GM19035 (cell line): ENCODE data around the gene CRYZL1.
"Not testable (repeated sequence)": the region's sequence is repeated elsewhere in the genome, so short reads cannot be mapped to it uniquely, and the experiment has no call there.

Experiments used
- ATAC-seq: cut with Tn5 transposase; IDR thresholded peaks from one replicate; pipeline ENCODE4 v1.9.1; 2021; ENCODE audit not compliant: unreplicated experiment

CRYZL1 gene

GRCh38 chr21:33641352-33642026, at the start of gene CRYZL1:
Gene CRYZL1, minus strand, starts transcription at chr21:33641741. Its CDS starts 10,190 bp downstream, at chr21:33631551.
- ATAC-seq = peak; percentile 82

- ATAC-seq = no peak
Measured at GRCh38 chr21:33690874-33691273, 49.3 kb upstream of the CRYZL1 start.

- ATAC-seq = no peak
Measured at GRCh38 chr21:33688353-33688752, 46.8 kb upstream of the CRYZL1 start.

- ATAC-seq = no peak
Measured at GRCh38 chr21:33687634-33688033, 46.1 kb upstream of the CRYZL1 start.

GRCh38 chr21:33686386-33686785, 44.8 kb upstream of the CRYZL1 start:
- ATAC-seq = no peak

GRCh38 chr21:33685613-33686197, 44.2 kb upstream of the CRYZL1 start:
- no peak for ATAC-seq

- no peak for ATAC-seq
Measured at GRCh38 chr21:33684923-33685560, 43.5 kb upstream of the CRYZL1 start.

- no peak for ATAC-seq
Measured at GRCh38 chr21:33684068-33684467, 42.5 kb upstream of the CRYZL1 start.

GRCh38 chr21:33682992-33683627, 41.6 kb upstream of the CRYZL1 start:
- no peak for ATAC-seq

GRCh38 chr21:33680870-33681269, 39.3 kb upstream of the CRYZL1 start:
- ATAC-seq = no peak

- no peak for ATAC-seq
Measured at GRCh38 chr21:33677450-33677849, 35.9 kb upstream of the CRYZL1 start.

GRCh38 chr21:33676666-33677065, 35.1 kb upstream of the CRYZL1 start:
- ATAC-seq = not testable (repeated sequence)

GRCh38 chr21:33674226-33674625, 32.7 kb upstream of the CRYZL1 start:
- no peak for ATAC-seq

GRCh38 chr21:33673473-33673872, 31.9 kb upstream of the CRYZL1 start:
- ATAC-seq = no peak

- ATAC-seq = no peak
Measured at GRCh38 chr21:33670076-33670978, 28.8 kb upstream of the CRYZL1 start.

GRCh38 chr21:33668620-33669019, 27.1 kb upstream of the CRYZL1 start:
- no peak for ATAC-seq

- no peak for ATAC-seq
Measured at GRCh38 chr21:33668180-33668579, 26.6 kb upstream of the CRYZL1 start.

GRCh38 chr21:33667636-33668035, 26.1 kb upstream of the CRYZL1 start:
- ATAC-seq = no peak

- no peak for ATAC-seq
Measured at GRCh38 chr21:33666153-33666552, 24.6 kb upstream of the CRYZL1 start.

GRCh38 chr21:33664135-33664534, 22.6 kb upstream of the CRYZL1 start:
- ATAC-seq = no peak

GRCh38 chr21:33663241-33663640, 21.7 kb upstream of the CRYZL1 start:
- no peak for ATAC-seq
